Ammon's horn (tissue), 1 donor: ENCODE measurements around the gene UBL7.

Experiments used
- DNase-seq: peaks from one replicate; pipeline ENCODE4 v3.0.0-alpha.2; 2016; ENCODE audit warnings: low spot score

The UBL7 gene

DNA sequence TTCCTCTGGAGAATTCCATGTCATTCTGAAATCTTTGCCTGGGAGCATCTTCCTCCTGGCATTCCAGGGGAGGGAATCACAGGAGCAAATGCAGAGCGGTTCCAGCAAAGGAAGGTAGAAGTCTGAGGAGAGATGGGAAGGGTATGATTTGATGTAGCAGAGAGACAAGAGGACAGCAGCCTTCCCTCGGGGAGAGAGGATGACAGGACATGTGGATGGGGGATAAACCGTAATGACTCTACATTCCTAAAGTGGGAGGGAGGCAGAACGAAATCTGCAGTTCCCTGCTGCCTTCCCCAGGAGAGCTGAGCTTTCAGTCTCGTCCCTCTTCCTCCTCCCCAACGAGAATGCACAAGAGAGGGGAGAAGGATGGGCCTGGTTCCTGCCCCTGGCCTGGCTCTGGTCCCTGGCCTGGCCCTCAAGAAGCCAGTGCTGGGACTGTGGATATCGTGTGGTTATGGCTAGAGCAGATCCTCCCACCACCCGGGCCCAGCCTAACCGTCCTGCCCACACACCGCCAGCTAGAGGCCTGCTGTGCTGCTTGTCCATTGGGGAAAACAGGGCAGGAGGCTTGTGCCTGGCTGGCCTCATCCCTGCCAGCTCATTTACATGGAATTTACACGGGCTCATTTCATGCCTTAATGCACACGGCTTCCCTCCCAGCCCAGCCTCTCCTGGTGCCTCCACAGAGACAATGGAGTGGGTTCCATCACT, 53.8 kb downstream of the UBL7 start:
- DNase-seq = no peak

DNA sequence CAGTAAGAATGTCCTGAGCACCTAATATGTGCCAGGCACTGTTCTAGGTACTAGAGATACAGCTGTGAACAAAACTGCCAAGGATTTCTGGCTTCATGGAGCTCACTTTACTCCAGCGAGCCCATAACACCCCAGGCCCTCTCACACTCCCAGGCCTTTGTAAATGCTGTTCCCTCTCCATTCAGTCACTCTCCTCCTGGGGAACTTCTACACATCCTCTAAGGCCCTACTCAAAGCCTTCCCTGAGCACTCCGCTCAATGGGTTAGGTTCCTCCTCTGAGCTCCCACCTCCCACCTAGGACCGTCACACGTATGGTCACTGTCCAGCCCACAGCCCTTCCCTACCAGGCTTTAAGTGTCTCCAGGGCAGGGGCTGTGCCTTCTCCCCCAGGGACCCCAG, 54.4 kb downstream of the UBL7 start:
- no peak for DNase-seq

DNA sequence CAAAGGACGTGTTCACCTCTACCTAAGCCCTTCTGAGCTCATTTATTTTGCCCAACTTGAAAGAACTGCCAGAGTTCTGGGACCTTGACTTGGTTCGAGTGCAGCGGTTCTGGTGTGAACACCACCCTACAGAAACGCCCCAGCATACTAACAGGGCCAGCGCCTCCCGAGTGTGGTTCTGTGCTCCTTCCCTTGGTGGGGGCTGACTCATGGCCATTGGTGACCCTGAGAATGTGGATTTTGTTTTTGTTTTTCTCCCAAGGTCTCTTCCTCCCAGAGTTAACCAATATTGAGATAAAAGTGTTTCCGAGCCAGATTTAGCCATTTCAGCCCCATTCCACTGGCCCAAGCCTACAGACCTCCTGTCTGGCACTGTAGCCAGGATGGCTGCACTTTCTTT, 55.1 kb downstream of the UBL7 start:
- no peak for DNase-seq

DNA sequence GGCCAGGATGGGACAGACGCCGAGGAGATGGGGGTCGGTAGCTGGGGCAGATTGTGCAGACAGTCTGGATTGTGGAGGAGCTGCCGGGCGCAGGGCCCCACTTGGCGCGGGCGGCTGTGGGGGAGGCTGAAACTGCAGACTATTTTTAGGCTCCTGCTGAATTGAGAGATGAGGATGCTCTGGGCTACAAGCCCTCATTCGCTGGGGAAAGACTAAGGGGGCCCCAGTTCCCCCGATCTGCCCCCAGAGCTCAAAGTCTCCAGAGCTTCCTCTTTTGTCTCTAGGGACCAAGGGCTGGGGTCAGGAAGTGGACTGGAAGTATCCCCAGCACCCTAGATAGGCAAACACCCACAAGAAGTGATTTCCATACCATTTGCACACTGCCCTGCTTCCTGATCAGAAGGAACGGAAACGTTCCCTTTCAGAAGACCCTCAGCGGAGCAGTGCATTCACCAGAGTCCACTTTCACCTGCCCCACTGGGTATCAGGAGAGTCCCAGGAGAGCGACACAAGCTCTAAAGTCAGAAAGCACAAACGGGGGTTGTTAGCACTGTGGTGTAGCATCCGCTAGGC, 56.9 kb downstream of the UBL7 start:
- DNase-seq = no peak

DNA sequence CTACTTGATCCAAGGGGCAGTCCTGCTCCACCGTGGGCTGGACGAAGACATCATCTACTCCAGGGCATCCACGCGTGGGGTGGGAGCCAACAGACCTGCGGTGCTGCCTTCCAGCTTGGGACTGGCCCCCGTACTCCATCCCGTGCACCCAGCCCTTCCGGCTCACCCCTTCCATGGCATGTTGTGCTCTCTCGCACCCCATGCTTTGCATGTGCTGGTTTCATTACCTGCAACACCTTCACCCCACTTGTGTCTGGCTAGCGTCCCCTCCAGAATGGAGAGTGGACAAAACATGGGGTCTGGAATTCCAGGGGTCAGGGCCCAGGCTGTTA, 57.4 kb downstream of the UBL7 start:
- DNase-seq = no peak

DNA sequence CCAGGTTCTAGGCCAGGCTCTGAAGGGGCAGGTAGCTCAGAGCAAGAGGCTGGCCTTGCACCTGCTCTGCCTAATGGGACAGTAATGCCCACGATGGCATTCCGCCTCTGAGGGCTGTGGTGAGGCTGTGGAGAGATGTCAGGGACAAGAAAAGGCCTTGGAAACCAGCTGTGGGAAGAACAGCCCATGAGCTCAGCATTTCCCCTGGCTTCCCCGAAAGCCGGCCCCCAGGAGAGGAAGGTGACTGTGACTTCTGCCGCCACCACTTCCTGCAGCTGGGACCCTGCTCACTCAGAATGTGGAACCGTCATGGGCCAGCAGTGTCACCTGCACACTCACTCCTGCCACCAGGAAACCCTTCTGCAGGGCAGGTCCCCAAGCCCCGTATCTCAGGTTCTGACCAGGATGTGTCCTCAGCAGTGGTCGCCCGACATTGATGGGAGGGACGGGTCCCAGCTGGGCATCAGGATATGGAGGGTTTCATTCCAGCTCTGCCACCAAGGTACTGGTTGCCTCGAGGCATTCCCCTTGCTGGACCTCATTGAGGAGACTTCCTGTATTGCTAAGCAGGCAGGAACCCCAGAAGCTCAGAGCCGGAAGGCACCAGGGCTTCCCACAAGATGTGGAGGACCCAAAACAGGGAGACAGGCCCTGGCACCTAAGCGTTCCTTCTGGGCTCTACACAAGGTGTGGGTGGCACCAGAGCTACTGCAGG, 57.9 kb downstream of the UBL7 start:
- no peak for DNase-seq

DNA sequence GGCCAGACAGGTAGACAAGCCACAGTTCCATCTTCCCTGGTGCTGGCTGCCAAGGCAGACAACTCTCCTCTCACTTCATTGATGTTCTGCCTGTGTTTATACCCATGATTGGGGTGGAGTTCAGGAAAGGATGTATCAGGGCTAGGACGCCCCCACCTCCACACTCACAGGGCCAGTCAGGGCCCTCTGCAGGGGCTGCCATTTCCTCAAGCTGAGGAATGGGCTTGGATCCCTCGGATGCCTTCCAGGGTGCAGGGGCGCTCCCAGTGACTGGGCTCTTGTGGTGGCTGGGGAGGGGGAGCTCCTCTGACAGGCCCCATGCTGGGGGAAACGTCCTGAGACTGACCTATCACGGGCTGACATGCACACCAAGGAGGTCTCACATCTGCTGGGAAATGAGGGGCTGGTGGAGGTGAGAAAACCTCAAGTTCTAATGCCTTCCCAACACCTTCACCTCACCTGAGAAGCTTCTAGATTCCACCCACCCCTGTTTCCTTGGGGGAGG, 58.6 kb downstream of the UBL7 start:
- DNase-seq = no peak

DNA sequence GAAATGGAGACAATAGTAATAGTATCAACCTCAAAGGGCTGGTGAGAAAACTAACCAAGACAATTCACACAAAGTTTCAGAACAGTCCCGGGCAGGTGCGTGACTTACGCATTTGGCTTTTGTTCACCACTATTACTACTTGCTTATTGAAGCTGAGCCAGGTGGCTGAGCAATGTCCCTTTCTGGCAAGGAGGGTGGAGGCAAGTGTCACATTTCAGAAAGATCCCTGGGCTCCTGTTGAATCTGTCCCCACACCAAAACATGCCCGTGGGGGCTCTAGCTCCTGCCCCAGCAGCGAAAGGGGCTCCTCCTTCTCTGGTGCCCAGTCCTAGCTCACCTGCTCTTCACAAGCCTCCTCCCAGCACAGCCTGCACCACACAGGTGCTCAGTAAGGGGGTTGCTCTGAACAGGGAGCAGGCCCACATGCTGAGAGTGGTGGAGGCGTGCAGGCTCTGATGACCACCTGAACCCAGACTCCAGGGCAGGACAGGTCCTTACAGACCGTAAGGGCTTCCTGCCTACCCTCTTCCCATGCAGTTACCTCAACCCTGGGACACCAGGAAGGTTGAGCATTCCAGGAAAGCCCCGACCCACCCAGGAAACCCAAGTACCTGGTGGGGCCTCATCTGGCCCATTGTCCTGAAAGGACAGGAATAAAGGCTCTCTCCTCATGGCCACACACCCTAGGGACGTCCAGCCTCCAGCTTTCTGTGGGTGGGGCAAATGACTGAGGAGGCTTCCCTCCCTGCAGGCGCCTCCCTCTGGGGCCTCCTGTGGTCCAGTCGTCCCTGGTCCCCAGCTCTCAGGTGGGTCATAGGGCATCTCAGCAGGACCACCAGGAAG, 59.8 kb downstream of the UBL7 start:
- DNase-seq = no peak

DNA sequence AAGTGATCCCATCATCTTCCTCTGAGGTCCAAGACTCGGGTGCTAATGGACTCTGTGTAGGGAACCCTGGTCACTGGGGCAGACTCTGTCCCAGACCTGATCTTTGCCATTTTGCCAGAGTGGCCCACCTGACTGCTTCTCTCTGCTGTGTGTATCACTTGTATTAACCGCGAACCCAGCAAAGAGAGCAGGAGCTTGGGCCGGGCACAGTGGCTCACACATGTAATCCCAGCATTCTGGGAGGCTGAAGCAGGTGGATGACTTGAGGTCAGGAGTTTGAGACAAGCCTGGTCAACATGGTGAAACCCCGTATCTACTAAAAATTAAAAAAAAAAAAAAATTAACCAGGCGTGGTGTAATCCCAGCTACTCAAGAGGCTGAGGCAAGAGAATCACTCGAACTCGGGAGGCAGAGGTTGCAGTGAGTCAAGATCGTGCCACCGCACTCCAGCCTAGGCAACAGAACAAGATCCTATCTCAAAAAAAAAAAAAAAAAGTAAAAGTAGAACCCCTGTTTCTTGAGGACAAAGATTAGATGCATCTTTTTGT, 60.6 kb downstream of the UBL7 start:
- no peak for DNase-seq

DNA sequence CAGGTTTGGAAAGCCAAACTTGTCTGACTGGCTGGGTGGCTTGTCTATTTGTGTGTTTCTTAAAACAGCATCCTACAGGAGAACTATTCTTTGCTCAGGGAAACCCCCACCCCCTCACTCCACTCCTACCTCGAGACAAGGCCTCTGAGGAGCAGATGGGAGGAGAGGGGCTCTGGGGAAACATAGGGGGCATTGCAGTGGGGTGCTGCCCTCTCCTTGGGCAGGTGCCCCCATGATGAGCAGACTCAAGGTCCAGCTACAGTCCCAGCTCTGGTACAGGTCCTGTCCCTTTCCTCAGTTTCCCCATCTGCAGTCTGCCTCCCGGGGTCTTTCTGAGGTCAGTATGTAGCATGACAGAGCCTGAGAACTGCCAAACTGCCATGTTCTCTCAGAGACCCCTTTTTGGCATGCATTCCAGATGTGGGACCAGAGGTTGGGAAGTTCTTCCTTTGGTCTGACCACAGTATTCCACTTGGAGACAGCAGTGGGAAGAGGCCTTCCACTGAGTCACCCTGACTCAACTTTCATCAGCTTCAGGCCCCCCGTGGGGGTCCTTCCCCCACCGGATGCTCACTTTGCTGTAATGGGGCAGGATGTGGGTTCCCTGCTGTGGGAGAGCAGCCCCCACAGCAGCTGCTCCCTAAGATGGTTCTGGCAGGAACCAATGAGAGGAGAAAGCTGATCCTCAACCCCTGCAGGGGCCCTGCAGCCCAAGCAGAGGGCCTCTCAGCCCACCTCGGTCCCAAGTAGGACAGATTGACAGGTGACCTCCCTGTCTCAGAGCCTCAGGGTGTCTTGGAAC, 61.2 kb downstream of the UBL7 start:
- DNase-seq = no peak

DNA sequence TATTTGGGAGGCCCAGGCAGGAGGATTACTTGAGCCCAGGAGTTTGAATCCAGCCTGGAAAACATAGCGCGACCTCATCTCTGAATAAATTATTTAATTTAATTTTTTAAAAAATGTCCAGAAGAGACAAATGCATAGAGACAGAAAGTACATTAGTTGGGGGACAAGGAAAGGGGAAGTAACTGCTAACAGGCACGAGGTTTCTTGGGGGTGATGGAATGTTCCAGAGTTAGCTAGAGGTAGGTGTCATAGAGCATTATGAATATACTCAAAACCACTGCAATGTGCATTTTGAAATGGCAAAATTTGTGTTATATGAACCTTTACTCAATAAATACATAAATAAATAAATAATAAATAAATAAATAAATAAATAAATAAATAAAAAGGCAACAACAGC, 61.9 kb downstream of the UBL7 start:
- DNase-seq = no peak

DNA sequence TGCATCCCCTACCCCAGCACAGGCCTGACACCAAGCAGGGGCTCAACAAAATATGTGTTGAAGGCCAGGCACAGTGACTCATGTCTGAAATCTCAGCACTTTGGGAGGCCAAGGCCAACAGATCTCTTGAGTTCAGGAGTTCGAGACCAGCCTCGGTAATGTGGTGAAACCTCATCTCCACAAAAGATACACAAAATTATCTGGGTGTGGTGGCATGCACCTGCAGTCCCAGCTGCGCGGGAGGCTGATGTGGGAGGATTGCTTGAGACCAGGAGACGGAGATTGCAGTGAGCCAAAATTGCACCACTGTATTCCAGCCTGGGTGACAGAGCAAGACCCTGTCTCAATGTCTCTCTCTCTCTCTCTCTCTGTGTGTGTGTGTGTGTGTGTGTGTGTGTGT, 62.8 kb downstream of the UBL7 start:
- no peak for DNase-seq

DNA sequence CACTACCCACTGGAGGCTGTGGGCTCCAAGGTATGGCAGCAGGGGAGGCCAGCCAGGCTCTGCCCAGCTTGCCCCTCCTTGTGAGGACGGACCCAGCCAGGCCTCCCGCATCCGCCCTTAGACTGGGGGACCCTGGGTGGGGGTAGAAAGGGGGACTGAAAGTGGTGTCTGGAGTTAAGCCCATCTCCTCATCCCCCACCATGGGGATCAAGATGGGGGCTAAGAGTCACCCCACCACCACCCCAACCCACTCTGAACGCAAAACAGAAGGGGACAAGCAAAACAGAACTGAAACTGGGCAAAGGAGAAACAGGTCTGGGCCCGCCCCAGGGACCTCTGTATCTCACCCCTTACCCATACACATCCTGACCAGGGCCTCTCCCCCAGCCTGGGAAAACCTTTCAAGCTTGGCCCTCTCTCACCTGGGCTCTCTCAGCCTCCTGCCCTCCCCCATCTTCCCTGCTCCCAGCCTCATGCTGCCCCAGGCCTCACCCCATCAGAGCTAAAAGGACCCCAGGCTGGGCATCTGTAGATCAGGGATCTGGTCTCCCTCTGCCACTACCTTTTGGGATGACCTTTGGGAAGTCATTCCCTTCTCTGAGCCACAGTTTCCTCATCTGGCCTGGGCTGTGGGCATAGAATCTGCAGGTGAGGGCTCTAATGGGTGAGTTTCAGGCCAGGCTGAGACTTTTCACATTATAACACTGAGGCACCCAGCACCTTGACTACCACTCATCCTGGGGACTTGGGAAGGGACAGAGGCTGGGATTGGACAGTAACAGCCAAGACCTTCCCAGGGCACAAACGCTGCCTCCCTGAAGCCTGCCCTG, 63.5 kb downstream of the UBL7 start:
- no peak for DNase-seq

DNA sequence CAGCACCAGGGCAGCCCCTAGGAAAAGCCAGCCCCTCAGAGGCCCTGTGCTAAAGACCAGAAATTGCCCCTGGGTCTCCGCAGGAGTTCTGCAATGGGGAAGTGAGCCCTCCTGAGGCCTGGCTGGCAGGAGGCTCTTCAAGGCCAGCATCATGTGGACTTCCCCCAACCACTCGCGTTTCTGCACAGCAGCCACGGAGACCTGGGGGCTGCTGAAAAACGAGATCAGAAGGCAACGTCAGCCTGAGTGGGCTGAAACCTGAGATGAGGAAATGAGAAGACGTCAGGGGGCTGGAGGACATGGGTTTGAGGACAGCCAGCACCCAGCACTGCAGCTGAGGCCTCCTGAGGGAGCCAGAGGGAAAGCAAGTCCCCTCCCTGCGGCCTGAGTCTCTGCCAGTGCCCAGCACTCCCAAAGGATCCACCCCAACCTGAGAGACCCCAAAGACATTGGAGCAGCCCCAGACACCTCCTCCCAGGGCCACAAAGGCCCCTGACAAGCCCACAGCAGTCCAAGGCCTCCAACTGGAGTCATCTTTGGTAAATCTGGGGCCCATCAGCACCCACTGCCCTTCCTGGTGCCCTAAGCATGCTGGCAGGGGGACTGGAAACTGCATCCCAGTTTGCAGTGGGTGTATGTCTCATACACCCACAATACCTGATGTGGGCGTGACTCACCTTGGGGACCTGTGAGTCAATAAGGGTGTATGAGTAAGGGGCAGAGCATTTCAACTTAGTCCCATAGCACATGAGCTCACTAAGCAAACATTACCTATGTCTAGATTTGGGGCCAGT, 64.3 kb downstream of the UBL7 start:
- peak; percentile 61 for DNase-seq

DNA sequence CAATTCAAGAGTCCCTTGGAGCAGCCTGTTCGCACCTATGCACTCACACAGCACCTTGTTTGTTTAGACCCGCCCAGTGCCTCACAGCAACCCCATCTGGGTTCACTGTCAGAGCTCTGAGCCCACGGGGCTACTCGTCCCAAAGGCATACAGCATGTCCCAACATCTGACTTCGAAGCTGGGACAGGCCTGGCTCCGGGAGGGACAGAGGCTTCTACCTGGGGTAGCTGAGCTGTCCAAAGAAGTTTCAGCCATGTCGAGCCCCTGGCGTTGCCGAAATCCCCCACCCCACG, 64.9 kb downstream of the UBL7 start:
- DNase-seq = no peak
